GM10266 (cell line): ENCODE data around the gene SMCHD1.

Experiments used
- DNase-seq: peaks from one replicate; pipeline ENCODE4 v3.0.0; 2012; ENCODE audit errors: extremely low spot score
- TF ChIP-seq, protein P1 (sequence below): IDR thresholded peaks from 2 replicates; pipeline ENCODE4 v1.5.1; 2012; ENCODE audit warnings: mild to moderate bottlenecking, low read depth; ENCODE audit not compliant: control insufficient read depth, insufficient read depth; ENCODE audit errors: missing control alignments

Gene SMCHD1

DNA sequence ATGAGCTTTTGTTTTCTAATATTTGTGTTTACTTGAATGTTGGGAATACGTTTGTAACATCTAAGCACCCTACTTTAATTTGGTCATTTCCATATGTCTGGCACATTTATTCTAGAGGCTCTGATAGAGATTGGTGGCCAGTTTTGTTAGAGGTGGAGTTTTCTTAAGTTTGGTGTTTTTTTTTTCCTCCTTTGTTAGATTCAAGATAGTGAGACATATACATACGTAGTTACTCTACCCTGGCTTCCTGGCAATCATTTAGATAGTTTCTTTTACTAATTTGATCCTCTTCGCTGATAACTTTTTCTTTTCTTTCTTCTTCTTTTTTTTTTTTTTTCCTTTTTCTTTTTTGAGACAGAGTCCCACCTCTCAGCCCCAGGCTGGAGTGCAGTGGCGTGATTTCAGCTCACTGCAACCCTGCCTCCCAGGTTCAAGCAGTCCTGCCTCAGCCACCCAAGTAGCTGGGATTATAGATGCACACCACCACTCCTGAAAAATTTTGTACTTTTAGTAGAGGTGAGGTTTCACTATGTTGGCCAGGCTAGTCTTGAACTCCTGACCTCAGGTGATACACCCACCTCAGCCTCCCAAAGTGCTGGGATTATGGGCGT lies 26.6 kb downstream of the SMCHD1 start:
- no peak for DNase-seq
- TF ChIP-seq, protein P1, sequence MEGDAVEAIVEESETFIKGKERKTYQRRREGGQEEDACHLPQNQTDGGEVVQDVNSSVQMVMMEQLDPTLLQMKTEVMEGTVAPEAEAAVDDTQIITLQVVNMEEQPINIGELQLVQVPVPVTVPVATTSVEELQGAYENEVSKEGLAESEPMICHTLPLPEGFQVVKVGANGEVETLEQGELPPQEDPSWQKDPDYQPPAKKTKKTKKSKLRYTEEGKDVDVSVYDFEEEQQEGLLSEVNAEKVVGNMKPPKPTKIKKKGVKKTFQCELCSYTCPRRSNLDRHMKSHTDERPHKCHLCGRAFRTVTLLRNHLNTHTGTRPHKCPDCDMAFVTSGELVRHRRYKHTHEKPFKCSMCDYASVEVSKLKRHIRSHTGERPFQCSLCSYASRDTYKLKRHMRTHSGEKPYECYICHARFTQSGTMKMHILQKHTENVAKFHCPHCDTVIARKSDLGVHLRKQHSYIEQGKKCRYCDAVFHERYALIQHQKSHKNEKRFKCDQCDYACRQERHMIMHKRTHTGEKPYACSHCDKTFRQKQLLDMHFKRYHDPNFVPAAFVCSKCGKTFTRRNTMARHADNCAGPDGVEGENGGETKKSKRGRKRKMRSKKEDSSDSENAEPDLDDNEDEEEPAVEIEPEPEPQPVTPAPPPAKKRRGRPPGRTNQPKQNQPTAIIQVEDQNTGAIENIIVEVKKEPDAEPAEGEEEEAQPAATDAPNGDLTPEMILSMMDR: no peak

DNA sequence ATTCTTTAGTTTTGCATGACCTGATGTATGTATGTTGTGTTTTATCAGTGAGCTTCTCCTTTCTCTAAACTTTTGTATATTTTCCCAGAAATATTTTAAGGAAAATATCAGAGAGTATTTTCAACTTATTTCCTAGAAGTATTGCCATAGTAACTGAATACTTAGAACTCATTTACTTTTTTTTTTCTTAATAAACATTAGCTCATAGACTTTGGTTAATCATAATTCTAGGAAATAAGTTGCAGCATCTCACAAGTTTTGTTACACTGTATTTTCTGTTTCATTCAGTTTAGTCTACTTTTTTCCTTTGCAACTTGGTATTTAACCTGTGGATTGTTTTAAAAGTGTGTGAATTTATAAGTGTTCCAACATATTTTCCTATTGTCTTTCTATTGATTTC lies 27.5 kb downstream of the SMCHD1 start:
- DNase-seq: no peak
- TF ChIP-seq, protein P1: no peak

DNA sequence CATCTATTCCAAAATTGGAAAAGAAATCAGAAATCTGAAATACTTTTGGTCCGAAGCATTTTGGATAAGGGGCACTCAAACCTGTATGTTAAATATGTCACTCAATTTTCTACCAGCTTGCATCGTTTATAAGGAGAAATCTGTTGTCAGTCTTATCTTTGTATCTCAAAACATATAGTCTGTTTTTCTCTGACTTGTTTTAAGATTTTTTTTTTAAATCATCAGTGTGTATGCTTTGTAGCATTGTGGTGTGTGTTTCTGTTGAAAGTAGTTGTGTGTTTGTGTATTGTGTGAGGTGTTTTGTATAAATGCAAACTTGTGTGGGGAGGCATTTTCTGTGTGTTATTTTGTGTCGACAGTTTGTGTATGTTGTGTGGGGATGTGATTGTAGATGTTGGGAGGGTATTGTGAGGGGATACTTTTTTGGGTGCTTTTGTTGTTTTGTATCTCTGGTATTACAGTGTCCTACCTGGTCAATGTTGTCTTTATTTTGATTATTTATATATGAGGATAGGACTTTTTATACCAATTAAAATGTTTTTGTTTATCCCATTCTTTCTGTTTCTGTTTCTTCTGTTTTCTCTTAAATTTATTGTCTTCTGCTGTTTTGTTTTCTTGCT lies 30.9 kb downstream of the SMCHD1 start:
- DNase-seq: no peak
- TF ChIP-seq, protein P1: no peak

DNA sequence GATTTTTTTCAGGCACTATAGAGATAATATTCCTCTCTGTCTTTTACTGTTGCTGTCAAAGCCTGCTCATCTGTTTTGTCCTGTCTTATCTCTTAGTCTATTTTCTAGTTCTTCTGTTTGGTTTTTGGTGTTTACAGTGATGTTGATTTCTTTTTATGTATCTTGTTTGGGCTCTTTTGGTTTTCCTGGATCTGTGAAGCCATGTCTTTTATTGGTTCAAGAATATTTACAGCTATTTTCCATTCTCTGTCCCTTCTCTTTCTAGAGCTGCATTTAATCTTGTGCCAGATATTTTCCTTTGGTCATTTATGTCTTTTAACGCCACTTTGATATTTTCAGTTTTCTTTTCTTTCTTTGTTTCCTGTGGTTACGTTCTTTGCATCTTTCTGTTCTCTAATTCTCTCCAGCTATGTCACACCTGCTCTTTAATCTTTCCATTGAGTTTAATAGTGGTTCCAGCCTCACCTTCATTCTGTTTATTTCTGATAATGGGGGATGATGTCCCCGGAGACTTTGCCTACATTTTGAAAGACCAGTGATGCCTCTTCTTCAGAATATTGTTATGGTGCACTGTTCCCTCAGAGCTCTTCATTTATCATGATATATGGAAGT lies 32.0 kb downstream of the SMCHD1 start:
- TF ChIP-seq, protein P1: no peak
- DNase-seq: peak; percentile 12

DNA sequence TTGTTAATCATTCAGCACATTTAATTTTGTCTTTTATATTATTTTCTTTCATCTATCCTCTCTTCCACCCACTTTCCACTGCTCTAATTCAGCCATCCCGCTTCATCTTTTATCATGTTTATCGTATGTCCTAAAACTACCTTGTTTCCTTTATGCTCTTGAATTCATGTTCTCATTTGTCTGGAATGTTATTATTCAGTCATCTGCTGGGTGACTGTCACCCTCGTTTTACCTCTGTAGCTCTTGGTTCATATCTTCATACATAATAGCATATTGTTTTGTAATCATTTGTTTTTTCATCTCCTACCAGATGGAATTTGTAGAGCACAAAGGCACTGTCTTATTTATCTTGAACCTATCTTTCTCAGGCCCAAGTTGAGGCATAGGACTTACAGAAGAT lies 37.0 kb downstream of the SMCHD1 start:
- TF ChIP-seq, protein P1: no peak
- no peak for DNase-seq

DNA sequence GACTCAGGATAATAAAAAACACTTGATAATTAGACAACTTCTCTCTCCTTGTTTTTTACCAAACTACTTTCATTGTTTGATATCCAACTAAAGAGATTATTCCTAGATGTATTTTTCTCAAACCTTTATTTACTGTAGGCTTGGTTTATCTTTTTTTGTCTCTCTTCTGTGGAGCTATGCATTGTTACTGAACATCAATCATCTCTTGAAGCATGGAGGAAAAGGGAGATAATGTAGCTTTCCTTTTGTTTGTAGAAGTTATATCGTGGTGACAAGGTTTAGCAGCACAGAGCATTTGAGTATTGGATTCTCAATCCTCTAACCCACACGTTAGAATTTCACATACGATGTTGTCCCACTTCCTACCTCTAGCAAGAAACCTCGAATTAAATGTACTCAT lies 41.7 kb downstream of the SMCHD1 start:
- TF ChIP-seq, protein P1: no peak

DNA sequence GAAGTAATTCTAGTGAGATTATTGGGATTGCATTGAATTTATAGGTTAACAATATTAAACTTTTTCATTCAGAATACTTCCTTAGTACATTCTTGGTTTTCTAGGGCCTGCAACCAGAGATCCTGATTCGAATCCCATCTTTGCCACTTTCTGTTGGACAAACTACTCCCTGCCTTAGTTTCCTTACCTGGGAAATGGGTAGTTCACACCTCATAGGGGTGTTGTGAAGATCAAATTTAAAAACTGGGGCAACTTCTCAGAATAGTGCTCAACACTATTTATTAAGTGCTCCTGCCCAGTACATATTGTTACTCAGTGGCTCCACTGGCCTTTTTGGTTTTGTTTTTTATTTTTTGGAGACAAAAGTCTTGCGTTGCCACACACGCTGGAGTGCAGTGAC lies 43.5 kb downstream of the SMCHD1 start:
- DNase-seq: no peak
- TF ChIP-seq, protein P1: no peak

More for the DNA sequence above, 41.7 kb downstream of the SMCHD1 start:
- no peak for DNase-seq
